ENCODE results near the gene PDCD2L.
"Not testable (repeated sequence)": the region's sequence is repeated elsewhere in the genome, so short reads cannot be mapped to it uniquely, and the experiment has no call there.

PDCD2L gene

DNA sequence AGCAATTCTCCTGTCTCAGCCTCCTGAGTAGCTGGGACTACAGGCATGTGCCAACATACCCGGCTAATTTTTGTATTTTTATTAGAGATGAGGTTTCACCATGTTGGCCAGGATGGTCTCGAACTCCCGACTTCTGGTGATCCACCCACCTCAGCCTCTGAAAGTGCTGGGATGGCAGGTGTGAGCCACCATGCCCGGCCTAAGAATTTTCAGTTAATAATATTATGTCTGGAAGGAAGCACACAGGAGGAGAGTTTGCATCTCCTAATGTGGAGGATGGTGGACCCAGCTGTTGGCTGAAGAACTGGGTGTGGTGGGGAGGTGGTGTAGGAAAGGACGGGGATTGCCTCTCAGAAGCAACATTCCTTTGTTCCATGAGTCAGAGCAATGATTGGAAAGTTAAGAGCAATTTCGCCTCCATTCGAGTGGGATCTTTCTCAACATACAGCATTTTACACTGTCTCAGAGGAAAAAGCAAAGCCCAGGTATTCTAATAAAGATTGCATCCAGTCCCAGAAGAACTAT, 11.9 kb downstream of the PDCD2L start:
- DNase-seq, result no peak
- no peak for TF ChIP-seq GATA1 (IDR thresholded peaks at IDR 0.05; ENCODE audit: low read depth, low read length)
- TF ChIP-seq POLR2A (IDR thresholded peaks at IDR 0.05; ENCODE audit: low read length), result no peak

DNA sequence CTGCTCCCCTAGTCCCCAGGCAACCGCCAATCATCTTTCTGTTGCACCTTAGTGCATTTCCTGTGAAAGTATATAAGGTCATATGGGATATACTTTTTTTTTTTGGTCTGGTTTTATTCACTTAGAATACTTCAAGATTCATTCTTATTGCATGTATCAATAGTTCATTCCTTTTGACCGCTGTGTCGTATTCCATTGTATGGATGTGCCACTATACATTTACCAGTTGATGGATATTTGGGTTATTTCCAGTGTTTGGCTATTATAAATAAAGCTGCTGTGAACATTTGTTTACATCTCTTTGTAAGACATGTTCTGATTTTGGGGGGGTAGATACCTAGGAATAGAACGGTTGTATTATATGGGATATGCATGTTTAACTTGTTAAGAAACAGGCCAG, 14.1 kb downstream of the PDCD2L start:
- TF ChIP-seq GATA1 (IDR thresholded peaks at IDR 0.05; ENCODE audit: low read depth, low read length) (no peak), POLR2A (IDR thresholded peaks at IDR 0.05; ENCODE audit: low read length) (no peak)
- no peak for DNase-seq

DNA sequence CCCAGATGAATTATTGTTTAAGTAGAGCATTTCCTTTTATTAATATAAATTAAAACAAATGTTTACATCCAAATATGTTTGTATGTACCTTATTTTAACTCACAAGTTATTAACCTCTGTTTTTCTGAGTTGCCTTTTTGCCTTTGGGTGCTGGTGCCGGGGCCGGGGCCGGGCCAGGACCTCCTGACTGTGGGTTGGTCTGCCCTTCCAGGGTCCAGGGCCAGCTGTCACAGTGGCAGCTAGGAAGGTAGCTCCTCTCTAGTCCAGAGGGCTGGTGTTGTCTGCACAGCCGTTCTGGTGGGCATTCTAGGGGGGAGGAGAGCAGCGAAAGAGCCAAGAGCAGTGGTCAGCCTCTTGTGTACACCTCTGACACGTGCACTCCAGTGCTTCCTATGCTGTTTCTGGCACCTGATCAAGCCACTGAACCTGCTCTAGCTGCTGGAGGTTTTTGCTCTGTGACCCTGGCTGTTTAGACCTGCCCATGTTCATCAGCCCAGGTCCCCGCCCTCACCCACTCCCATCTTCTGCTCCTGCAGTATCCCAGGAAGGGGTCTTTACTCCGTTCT, 22.0 kb downstream of the PDCD2L start:
- no peak for TF ChIP-seq GATA1 (IDR thresholded peaks at IDR 0.05; ENCODE audit: low read depth, low read length)
- TF ChIP-seq POLR2A (IDR thresholded peaks at IDR 0.05; ENCODE audit: low read length), result no peak
- DNase-seq, result no peak

DNA sequence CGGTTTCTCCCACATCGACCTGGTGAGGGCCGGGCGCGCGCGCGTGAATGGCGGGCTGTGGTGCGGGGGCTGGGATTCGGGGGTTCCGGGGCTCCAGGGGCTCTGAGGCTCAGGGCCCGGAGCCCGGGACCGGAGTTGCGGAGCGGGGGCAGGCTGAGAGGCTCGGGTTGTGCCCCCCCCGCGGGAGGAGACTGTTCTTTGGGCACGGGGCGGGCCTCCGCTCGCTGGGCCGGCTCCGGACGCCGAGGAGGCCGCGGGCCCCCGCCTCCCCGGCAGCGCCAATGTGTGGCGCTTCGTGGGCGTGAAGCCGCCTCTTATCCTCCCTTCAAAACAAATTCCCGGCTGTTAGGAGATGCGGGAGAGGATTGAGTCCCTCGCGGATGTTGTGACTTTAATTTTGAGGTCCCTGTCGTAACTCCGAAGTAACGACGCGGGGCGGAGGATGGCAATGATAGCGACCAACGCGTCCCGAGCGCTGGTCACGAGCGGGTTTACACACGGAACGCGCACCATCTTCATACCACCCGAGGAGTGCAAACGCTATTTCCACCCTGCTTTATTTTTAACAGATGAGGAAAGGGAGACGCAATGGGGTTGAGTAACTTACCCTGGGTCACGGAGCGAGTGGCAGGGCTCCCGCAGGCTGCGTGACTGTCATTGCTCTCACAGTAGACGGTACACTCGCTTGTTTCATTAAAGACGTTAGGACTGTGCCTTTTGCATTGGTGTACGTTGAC, 24.5 kb downstream of the PDCD2L start:
- peak; percentile 76 to 82 for DNase-seq
- no peak for TF ChIP-seq POLR2A (IDR thresholded peaks at IDR 0.05; ENCODE audit: low read length)
- no peak for TF ChIP-seq GATA1 (IDR thresholded peaks at IDR 0.05; ENCODE audit: low read depth, low read length)

DNA sequence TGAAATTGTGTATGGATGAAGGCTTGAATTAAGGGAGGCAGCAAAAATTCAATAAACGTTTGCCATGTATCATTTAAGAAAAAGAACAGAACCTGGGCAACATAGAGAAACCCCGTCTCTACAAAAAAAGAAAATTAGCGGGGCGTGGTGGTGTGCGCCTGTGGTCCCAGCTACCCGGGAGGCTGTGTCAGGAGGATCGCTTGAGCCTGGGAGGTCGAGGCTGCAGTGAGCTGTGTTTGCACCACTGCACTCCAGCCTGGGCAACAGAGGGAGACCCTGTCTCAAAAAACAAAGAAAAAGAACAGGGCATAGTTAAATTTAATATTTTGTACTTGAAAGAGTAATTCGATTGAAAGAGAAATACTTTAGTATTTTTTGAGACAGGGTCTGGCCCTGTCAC, 25.4 kb downstream of the PDCD2L start:
- TF ChIP-seq GATA1 (IDR thresholded peaks at IDR 0.05; ENCODE audit: low read depth, low read length) (no peak), POLR2A (IDR thresholded peaks at IDR 0.05; ENCODE audit: low read length) (no peak)
- peak in 1 of 2 experiments; percentile 9 for DNase-seq

DNA sequence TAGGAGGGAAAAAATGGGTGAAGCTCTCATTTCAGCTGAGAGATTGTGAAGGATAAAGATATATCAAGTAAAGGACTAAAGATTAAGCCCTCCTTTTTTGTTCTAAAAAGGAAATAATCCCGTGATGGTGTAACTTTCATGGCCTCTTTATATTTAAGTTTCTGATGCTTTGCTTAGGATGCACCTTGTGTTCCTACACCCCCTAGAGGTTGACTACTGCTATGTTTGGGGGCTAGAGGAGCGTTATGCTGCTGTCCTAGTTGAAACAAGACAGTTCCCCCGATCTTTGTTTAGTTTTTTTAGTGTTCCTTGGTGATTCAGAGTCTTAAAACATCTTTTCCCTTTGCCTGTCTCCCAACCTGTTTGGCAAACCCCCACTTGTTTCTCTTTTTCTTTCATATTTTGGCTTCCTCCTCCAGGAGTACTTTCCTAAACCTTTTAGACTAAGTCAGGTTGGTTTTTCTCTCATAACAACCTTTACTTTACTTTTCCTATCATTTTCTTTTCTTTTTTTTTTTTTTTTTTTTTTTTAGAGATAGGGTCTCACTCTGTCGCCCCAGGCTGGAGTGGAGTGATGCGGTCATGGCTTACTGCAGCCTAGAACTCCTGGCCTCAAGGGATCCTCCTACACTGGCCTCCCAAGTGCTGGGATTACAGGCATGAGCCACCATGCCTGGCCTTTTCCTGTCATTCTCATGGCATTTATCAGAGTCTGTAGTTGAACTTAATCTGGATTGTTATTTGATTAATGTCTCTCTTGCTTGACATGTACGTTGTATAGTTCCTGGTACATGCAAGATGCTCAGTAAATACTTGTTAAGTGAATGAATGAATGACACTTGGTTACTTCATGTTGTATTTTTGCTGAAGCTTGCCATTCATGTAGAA, 26.8 kb downstream of the PDCD2L start:
- DNase-seq, result peak; percentile 77 to 81

DNA sequence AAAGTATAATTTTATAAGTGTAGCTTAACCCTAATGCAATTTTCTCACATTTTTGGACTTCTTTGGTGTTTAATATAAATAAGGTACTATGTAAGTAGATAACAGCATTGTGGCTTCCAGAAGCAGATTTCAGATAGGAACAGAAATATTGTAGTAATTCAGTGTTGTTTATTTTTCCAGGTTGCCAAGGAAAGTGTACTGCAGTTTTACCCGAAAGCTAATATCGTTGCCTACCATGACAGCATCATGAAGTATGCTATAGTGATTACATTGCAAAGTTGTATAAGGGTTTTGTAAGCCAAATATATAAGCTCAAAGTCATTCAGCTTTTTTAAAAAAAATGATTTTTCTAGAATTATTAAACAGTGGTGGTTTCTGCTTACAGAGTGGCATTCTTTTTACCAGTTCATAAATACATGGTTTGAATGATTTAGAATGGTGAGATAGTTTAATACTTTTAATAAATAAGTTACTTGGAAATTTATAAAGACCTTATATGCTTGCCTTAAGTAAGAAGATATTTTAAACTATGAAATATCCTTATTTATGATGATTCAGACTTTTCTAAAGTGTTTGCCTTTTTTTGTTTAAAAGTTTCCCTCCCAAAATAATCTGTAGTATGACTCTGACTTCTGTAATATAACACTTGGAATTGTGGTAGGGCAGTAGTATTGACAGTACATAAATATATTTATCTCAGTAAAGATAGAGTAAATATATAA, 27.6 kb downstream of the PDCD2L start:
- TF ChIP-seq POLR2A (IDR thresholded peaks at IDR 0.05; ENCODE audit: low read length), result no peak
- no peak for TF ChIP-seq GATA1 (IDR thresholded peaks at IDR 0.05; ENCODE audit: low read depth, low read length)
- peak in 1 of 2 experiments; percentile 33 for DNase-seq

More for the DNA sequence above, 26.8 kb downstream of the PDCD2L start:
- TF ChIP-seq GATA1 (IDR thresholded peaks at IDR 0.05; ENCODE audit: low read depth, low read length) (no peak), POLR2A (IDR thresholded peaks at IDR 0.05; ENCODE audit: low read length) (no peak)

DNA sequence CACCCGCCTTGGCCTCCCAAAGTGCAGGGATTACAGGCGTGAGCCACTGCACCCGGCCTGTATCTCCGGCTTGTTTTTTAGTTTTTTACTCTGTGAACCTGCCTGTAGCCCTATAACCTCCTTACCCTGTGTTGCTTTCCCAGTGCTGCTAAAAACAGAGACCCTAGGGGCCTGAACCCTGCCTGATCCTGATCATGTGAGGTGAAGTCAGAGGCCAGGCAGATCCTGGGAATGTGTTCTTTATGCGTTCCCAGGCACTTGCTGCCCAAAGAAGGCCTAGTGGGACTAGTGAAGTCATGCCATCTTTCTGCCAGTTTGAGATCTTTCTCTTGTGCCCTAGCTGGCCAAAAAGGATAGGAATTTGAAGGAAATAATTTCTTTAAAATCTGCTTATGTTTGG, 28.6 kb downstream of the PDCD2L start:
- TF ChIP-seq GATA1 (IDR thresholded peaks at IDR 0.05; ENCODE audit: low read depth, low read length), result no peak
- TF ChIP-seq POLR2A (IDR thresholded peaks at IDR 0.05; ENCODE audit: low read length), result no peak
- DNase-seq, result no peak

DNA sequence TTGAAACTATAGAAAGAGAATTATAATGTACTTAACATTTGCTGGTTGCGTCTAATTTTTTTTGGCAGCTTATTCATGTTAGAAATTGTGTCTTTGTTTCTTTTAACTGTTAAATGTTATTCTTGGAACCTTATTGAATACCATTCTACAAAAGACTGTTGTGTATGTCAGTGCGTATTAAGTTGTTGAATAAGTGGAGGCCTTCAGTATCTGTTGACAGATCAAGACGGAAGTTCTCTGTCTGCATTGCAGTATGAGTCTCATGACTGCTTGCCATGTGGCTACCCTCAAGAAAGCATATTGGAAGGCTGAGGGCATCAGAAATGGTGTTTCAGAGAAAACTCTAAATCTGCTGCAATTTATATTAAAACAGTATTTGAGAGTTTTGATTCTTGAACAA, 32.5 kb downstream of the PDCD2L start:
- no peak for DNase-seq
- TF ChIP-seq POLR2A (IDR thresholded peaks at IDR 0.05; ENCODE audit: low read length) (no peak), GATA1 (IDR thresholded peaks at IDR 0.05; ENCODE audit: low read depth, low read length) (no peak)

DNA sequence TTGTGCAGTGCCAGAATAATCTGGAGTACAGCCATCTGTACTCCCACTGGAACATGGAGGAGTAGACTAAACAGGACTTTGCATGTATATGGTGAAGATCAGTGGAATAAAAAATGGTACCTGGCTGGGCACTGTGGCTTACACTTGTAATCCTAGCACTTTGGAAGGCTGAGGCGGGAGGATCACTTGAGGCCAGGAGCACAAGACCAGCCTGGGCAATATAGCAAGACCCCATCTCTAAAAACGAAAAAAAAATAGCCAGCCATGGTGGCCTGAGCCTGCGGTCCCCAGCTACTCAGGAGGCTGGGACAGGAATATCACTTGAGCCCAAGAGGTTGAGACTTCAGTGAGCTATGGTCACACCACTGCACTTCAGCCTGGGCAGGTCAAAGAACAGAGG, 44.0 kb downstream of the PDCD2L start:
- no peak for DNase-seq
- TF ChIP-seq POLR2A (IDR thresholded peaks at IDR 0.05; ENCODE audit: low read length) (no peak), GATA1 (IDR thresholded peaks at IDR 0.05; ENCODE audit: low read depth, low read length) (no peak)

DNA sequence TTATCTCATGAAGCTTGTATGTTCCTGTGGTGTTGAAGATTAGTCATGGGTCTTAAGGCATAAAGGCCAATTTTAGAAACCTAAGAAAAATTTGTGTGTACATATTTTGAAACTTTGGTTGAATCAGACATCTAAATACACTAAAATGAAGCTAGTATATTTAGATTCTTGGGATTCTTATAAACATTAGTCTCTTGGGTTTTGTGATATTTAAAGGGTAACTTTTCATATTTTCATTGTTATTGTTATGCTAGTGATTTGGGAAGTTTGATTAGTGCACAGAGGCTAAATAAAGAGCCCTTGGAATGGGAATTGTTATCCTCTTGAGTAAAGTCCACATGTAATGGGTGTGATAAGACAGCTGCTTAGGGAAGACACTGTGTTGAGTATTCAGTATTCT, 48.5 kb downstream of the PDCD2L start:
- DNase-seq, result no peak

DNA sequence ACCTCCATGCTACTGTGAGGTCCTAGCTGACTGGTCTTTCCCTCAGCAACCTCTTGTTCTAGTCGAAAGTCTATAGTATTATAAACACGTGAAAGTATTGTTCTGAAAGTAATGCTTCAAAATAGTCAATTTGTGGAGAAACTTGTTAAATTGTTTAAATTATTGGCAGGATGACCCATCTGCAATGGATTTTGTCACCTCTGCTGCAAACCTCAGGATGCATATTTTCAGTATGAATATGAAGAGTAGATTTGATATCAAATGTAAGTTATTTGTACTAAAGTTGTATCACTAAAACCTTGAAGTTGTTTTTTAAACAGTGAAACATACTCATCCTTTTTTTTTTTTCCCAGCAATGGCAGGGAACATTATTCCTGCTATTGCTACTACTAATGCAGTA, 49.9 kb downstream of the PDCD2L start:
- TF ChIP-seq GATA1 (IDR thresholded peaks at IDR 0.05; ENCODE audit: low read depth, low read length) (no peak), POLR2A (IDR thresholded peaks at IDR 0.05; ENCODE audit: low read length) (no peak)
- no peak for DNase-seq

More for the DNA sequence above, 48.5 kb downstream of the PDCD2L start:
- no peak for TF ChIP-seq POLR2A (IDR thresholded peaks at IDR 0.05; ENCODE audit: low read length)
- no peak for TF ChIP-seq GATA1 (IDR thresholded peaks at IDR 0.05; ENCODE audit: low read depth, low read length)

DNA sequence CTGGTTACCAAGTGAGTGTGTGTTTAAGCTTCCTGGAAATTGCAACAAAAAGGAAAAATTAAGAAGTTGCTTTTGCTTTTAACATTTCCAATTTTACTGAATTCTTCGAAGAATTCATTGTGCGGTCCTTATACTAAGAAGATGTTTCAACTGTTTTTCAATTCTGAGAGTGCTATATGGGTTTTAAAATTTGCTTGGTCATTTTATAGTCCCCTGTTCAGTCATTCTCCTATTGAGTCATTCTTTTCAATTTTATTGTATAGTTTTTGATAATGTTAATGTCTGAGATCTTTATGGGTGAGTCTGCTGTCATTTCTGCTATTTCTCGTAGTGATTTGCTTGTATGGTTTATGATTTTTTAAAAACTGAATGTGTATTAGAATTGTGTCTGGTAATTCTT, 50.5 kb downstream of the PDCD2L start:
- DNase-seq, result no peak

DNA sequence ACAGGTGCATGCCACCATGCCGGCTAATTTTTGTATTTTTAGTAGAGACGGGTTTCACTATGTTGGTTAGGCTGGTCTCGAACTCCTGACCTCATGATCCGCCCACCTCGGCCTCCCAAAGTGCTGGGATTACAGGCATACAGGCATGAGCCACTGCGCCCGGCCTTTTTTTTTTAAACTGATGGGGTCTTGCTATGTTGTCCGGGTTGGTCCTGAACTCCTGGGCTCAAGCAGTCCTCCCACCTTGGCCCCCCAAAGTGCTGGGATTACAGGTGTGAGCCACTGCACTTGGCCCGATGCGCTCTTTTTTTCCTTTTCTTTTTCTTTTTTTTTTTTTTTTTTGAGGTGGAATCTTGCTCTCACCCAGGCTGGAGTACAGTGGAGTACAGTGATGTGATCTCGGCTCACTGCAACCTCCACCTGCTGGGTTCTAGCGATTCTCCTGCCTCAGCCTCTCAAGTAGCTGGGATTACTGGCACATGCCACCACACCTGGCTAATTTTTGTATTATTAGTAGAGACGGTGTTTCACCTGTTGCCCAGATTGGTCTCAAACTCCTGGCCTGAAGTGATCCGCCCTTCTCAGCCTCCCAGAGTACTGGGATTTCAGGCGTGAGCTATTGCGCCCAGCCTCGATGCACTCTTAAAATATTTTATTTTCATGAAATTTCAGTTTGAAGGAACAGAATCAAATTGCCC, 51.7 kb downstream of the PDCD2L start:
- not testable (repeated sequence) for DNase-seq

More for the DNA sequence above, 50.5 kb downstream of the PDCD2L start:
- TF ChIP-seq GATA1 (IDR thresholded peaks at IDR 0.05; ENCODE audit: low read depth, low read length) (no peak), POLR2A (IDR thresholded peaks at IDR 0.05; ENCODE audit: low read length) (no peak)

All from erythroblast (primary cell).